GM12875 (cell line): ENCODE results near the gene MBOAT2.

Experiments used
- H3K4me3 ChIP-seq: one replicate; pipeline ENCODE4 v1.5.1; 2011; ENCODE audit warnings: low read depth, low read length, control low read depth
- CTCF ChIP-seq: IDR thresholded peaks from 2 replicates; pipeline ENCODE4 v1.5.1; 2011; ENCODE audit warnings: low read depth, mild to moderate bottlenecking, control low read depth, inconsistent platforms, low read length, moderate library complexity, borderline replicate concordance; ENCODE audit not compliant: insufficient read depth

The MBOAT2 gene

GRCh38 chr2:9027884-9028283, 24.4 kb upstream of the MBOAT2 start:
- TF ChIP-seq CTCF, result no peak
- no peak overlapping the region for H3K4me3 ChIP-seq

DNA sequence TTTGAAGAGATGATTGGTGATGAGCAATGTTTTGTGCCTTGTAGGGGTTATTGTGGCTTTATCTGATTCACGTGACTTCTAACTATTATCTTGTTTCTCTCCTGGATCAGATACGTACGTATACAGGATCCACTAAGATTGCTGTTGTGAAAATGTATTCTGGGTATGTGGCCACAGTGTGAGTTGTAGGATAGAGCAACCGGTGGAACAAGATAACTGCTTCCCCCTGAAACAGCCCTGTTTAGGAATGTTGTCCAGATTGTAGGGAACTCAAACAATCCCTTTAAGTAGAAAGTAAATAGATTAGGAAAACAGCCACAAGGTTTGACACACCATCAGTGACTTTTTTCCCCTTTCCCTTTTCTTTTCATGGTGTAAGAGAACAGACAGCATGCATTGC, 22.3 kb upstream of the MBOAT2 start:
- TF ChIP-seq CTCF, result no peak
- no peak overlapping the region for H3K4me3 ChIP-seq

GRCh38 chr2:9024575-9024974, 21.1 kb upstream of the MBOAT2 start:
- TF ChIP-seq CTCF, result no peak
- H3K4me3 ChIP-seq, result no peak overlapping the region

DNA sequence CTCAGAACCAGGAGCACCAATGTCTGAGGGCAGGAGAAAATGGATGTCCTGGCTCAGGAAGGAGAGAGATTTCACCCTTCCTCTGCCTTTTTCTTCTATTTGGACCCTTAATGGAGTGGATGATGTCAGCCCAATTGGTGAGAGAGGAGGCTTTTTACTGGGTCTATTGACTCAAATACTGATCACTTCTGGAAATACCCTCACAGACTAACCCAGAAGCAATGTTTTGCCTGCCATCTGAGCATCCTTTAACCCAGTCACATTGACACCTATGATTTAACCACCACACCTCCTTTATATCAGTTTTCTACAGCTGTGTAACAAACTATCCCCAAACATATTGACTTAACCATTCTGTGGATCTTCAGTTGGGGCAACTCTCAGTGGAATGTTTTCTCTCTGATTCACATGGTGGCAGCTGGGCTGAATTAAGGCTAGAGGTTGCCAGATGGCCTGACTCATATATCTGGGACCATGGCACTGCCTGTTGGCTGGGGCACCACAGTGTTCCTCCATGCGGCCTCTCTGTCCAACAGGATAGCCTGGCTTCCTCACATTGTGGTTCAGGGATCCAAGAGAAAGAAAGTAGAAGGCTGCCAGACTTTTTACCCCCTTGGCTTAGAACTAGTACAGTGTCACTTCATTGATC, 18.2 kb upstream of the MBOAT2 start:
- H3K4me3 ChIP-seq, result no peak overlapping the region
- no peak for TF ChIP-seq CTCF

DNA sequence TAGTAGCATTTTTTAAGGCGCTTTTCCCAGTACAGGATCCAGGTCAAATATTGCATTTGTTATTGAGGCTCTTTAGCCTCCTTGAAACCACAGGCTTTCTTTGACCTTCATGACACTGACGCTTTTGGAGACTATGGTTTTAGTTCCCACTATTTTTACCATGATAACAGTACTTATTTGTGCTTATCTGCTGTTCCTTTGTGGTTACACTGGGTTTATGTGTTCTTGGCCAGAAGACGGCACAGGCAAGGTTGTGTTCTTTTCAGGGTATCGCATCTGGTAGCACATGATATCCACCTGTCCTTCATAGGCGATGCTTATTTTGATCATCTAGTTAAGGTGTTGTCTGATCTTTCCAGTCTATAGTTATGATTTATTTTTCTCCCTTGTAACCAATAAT, 16.8 kb upstream of the MBOAT2 start:
- no peak overlapping the region for H3K4me3 ChIP-seq
- no peak for TF ChIP-seq CTCF

DNA sequence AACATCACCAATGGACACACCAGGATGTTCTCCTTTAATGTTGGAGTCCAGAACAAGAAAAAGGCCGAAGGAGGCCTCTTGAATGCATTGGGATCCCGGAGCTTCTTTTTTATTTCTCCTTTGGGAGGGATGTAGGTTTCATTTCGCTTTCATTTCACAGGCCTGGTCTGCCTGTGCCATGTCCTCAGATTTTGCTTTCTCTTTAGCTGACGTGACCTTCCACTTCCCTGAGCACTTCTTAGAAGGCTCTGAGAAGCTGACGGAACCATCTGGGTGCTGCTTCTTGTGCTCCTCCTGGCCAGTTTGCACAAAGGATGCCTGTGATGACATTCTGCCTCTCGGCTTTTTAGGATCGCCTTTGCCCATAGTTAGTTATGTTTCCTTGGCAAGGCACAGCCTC, 15.1 kb upstream of the MBOAT2 start:
- no peak for TF ChIP-seq CTCF
- H3K4me3 ChIP-seq, result no peak overlapping the region

GRCh38 chr2:9018109-9018508, 14.6 kb upstream of the MBOAT2 start:
- no peak overlapping the region for H3K4me3 ChIP-seq
- no peak for TF ChIP-seq CTCF
